Activated CD4-positive, alpha-beta T cell treated with anti-CD3 and anti-CD28 coated beads for 48 hours (primary cell): ENCODE data around the gene AASDHPPT.
"Not testable (repeated sequence)": the region's sequence is repeated elsewhere in the genome, so short reads cannot be mapped to it uniquely, and the experiment has no call there.

Experiments used
- DNase-seq: peaks from one replicate; pipeline ENCODE4 v3.0.0-alpha.2; 2020

AASDHPPT gene

GRCh38 chr11:106077609-106078455, at the start of gene AASDHPPT:
AASDHPPT (plus strand) TSS chr11:106077662; CDS start chr11:106077711, 49 bp downstream.
- no peak for DNase-seq

- DNase-seq, result no peak
These were observed 46.9 kb upstream of the AASDHPPT start for GRCh38 chr11:106030609-106031008.

- no peak for DNase-seq
These were observed 46.2 kb upstream of the AASDHPPT start for GRCh38 chr11:106031202-106031810.

- DNase-seq, result no peak
These were observed 45.5 kb upstream of the AASDHPPT start for GRCh38 chr11:106031936-106032335.

GRCh38 chr11:106032861-106033260, 44.6 kb upstream of the AASDHPPT start:
- DNase-seq, result no peak

- no peak for DNase-seq
These were observed 33.9 kb upstream of the AASDHPPT start for GRCh38 chr11:106043540-106043939.

- DNase-seq, result no peak
These were observed 29.8 kb upstream of the AASDHPPT start for GRCh38 chr11:106047631-106048030.

- DNase-seq, result no peak
These were observed 27.6 kb upstream of the AASDHPPT start for GRCh38 chr11:106049727-106050476.

- DNase-seq, result no peak
These were observed 26.4 kb upstream of the AASDHPPT start for GRCh38 chr11:106051103-106051502.

GRCh38 chr11:106058377-106058776, 19.1 kb upstream of the AASDHPPT start:
- not testable (repeated sequence) for DNase-seq

GRCh38 chr11:106059617-106060016, 17.8 kb upstream of the AASDHPPT start:
- DNase-seq, result no peak

GRCh38 chr11:106061249-106061784, 16.1 kb upstream of the AASDHPPT start:
- DNase-seq, result no peak

GRCh38 chr11:106061954-106062949, 15.2 kb upstream of the AASDHPPT start:
- no peak for DNase-seq

GRCh38 chr11:106063009-106063408, 14.5 kb upstream of the AASDHPPT start:
- DNase-seq, result no peak

- DNase-seq, result no peak
These were observed 6.9 kb upstream of the AASDHPPT start for GRCh38 chr11:106070606-106071005.

- no peak for DNase-seq
These were observed 4.7 kb upstream of the AASDHPPT start for GRCh38 chr11:106072804-106073203.

- DNase-seq, result no peak
These were observed 1.1 kb upstream of the AASDHPPT start for GRCh38 chr11:106076171-106076918.

- DNase-seq, result peak; percentile 98
These were observed 398 bp upstream of the AASDHPPT start, which contains the start of gene KBTBD3 for GRCh38 chr11:106076919-106077608. KBTBD3 (minus strand) TSS chr11:106077347; CDS start chr11:106059097, 18,250 bp downstream.

GRCh38 chr11:106082096-106082495, 4.6 kb downstream of the AASDHPPT start:
- no peak for DNase-seq

- DNase-seq, result no peak
These were observed 8.7 kb downstream of the AASDHPPT start for GRCh38 chr11:106086135-106086534.
